K562 (cell line): ENCODE measurements around the gene IKZF4. TPM values are rescaled to one million over a fixed set of nuclear protein-coding genes. Genes with fewer than 3 reads are reported as not detected.

Experiments used
- ATF3 ChIP-seq, 2 experiments: fragments of 450-650 bp in 1 of 2; sonication (generic) in 1 of 2; formaldehyde crosslinking in 1 of 2; IDR thresholded peaks in 1 of 2; conservative IDR thresholded peaks in 1 of 2; 2 replicates each; pipeline versions ENCODE4 v1.6.1 to v1.8.1; 2016 to 2023; ENCODE audit warnings: mild to moderate bottlenecking in 2 of 2, moderate library complexity in 2 of 2, inconsistent platforms in 1 of 2, missing genetic modification reagents in 1 of 2
- DACH1 ChIP-seq: fragments of 450-650 bp; IDR thresholded peaks from 2 replicates; pipeline ENCODE4 v1.6.1; 2018; ENCODE audit not compliant: partially characterized antibody
- DNMT1 ChIP-seq: fragments of 450-650 bp; IDR thresholded peaks from 2 replicates; pipeline ENCODE4 v1.6.1; 2016; ENCODE audit warnings: antibody characterized with exemption, mild to moderate bottlenecking
- MBD1 ChIP-seq: fragments of 250-450 bp; sonication (Bioruptor Pico); IDR thresholded peaks from 2 replicates; pipeline ENCODE4 v1.8.0; 2022; ENCODE audit warnings: inconsistent platforms
- MECOM ChIP-seq: fragments of 250-450 bp; sonication (Bioruptor Pico); IDR thresholded peaks from 2 replicates; pipeline ENCODE4 v1.8.0; 2022; ENCODE audit warnings: inconsistent platforms
- MYC ChIP-seq, 2 experiments: fragments of 250-450 bp in 1 of 2; sonication (Bioruptor Pico) in 1 of 2; IDR thresholded peaks; 2 replicates each; pipeline versions ENCODE4 v1.5.1 to v1.6.1; 2012 to 2021; ENCODE audit warnings: low read depth in 2 of 2, borderline replicate concordance in 1 of 2, improper control_type of control experiment in 1 of 2, low read length in 1 of 2, mild to moderate bottlenecking in 1 of 2, moderate library complexity in 1 of 2
- NR4A1 ChIP-seq, 2 experiments: fragments of 250-450 bp in 1 of 2; fragments of 450-650 bp in 1 of 2; sonication (Bioruptor Pico) in 1 of 2; IDR thresholded peaks; 2 replicates each; pipeline versions ENCODE4 v1.4.0 to v1.6.1; 2016 to 2020; ENCODE audit warnings: mild to moderate bottlenecking in 2 of 2, missing compliant biosample characterization in 1 of 2, missing genetic modification characterization in 1 of 2, moderate library complexity in 1 of 2
- PRDM10 ChIP-seq: fragments of 450-650 bp; IDR thresholded peaks from 2 replicates; pipeline ENCODE4 v1.6.1; 2018; ENCODE audit not compliant: partially characterized antibody
- SRSF3 ChIP-seq: fragments of 200-400 bp; formaldehyde crosslinking; IDR thresholded peaks from 2 replicates; pipeline ENCODE4 v1.6.1; 2016; ENCODE audit warnings: mild to moderate bottlenecking, low read length, moderate library complexity; ENCODE audit not compliant: insufficient read depth
- TAF9B ChIP-seq: fragments of 450-650 bp; IDR thresholded peaks from 2 replicates; pipeline ENCODE4 v1.6.1; 2018; ENCODE audit warnings: mild to moderate bottlenecking; ENCODE audit not compliant: partially characterized antibody
- TCF7 ChIP-seq: sonication (generic); IDR thresholded peaks from 2 replicates; pipeline ENCODE4 v1.6.1; 2016; ENCODE audit warnings: antibody characterized with exemption, borderline replicate concordance
- ZBED1 ChIP-seq: IDR thresholded peaks from 2 replicates; pipeline ENCODE4 v1.6.1; 2014
- ZNF121 ChIP-seq: sonication (generic); formaldehyde crosslinking; conservative IDR thresholded peaks from 2 replicates; pipeline ENCODE4 v1.8.0; 2022; ENCODE audit warnings: missing genetic modification reagents
- polyA plus RNA-seq, 8 experiments: library from polyadenylated mRNA; depleted of rRNA in 4 of 8; stranded (reverse) in 5 of 8; unstranded in 3 of 8; fragments of >200 nt; fragmentation: Nextera tagmentation in 2 of 8; fragmentation: Illumina TruSeq in 1 of 8; extraction: Ambion mirVana in 2 of 8; extraction: Trizol in 1 of 8; gene quantifications; 2 replicates each; pipeline versions ENCODE4 v1.2.1 to v1.2.3, GENCODE V29; 2011 to 2014; ENCODE audit warnings: inconsistent platforms in 1 of 8, missing spikeins in 1 of 8
- total RNA-seq, 7 experiments: library from RNA; depleted of rRNA in 6 of 7; stranded (reverse); fragments of >200 nt in 6 of 7; fragmentation: Illumina TruSeq in 2 of 7; extraction: Trizol in 2 of 7; gene quantifications; 2 replicates each; pipeline versions ENCODE4 v1.2.1 to v1.2.3, GENCODE V29; 2011 to 2021; ENCODE audit warnings: low replicate concordance in 1 of 7
- TF ChIP-seq, protein P1 (sequence below): fragments of 450-650 bp; formaldehyde crosslinking; IDR thresholded peaks from 2 replicates; pipeline ENCODE4 v1.4.0; 2020; ENCODE audit warnings: mild to moderate bottlenecking, moderate library complexity
- TF ChIP-seq, protein P2 (sequence below): fragments of 250-450 bp; sonication (Bioruptor Pico); IDR thresholded peaks from 2 replicates; pipeline ENCODE4 v1.8.0; 2021; ENCODE audit warnings: mild to moderate bottlenecking, moderate library complexity

The IKZF4 gene
- total and polyA plus RNA-seq, 9 of the 15 experiments (the other 6 are each of a cell fraction or from before 2014, with no cell fraction given) = 1.9 to 16.3 (median 3.6) TPM

DNA sequence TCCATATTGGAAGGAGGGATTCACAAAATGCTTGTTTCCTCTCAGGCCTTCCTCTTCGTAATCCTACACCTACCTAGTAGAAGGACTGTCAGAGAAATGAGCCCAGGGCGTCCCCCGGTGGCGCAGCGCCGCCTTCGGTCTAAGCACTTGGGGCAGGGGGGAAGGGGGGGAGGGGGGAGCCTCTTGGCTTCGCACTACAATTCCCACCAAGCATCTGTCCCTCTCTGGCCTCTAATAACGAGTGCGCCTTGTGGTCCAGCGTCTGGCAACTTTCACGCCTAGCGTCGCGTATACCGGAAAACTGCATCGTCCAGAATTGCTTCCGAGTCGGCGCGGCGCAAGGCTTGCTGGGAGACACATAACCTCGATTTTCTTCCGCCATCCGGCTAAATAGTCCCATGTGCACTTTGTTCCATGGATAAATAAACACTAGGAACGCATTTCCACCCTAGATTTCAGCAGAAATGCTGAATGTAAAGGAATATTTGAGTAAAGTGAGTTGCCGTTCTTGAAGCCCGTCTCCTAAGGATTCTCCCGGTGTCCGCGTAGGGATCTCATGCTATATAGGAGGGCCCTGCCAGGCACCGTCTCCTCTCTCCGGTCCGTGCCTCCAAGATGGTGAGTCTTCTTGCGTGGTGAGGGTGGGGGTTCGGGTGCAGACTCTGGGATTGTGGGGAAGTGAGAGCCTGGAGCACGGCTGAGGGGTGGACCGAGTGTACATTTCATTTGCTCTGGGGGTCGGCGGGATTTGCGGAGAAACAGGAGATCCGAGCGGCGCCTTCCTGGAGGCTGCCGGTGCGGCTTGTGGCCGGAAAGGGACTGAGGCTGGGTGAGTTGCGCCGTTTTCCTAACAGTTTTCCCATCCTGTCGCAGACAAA is 20.9 kb downstream of the IKZF4 start, which contains the start of gene RPS26 (continued):
- TF ChIP-seq, protein P1, sequence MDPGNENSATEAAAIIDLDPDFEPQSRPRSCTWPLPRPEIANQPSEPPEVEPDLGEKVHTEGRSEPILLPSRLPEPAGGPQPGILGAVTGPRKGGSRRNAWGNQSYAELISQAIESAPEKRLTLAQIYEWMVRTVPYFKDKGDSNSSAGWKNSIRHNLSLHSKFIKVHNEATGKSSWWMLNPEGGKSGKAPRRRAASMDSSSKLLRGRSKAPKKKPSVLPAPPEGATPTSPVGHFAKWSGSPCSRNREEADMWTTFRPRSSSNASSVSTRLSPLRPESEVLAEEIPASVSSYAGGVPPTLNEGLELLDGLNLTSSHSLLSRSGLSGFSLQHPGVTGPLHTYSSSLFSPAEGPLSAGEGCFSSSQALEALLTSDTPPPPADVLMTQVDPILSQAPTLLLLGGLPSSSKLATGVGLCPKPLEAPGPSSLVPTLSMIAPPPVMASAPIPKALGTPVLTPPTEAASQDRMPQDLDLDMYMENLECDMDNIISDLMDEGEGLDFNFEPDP = no peak
- TF ChIP-seq DNMT1 (peak; percentile 92; the same call in 1 of the 2 replicates), NR4A1 (CRISPR knock-in tag; IDR thresholded peaks at IDR 0.05) (0 out of 2 replicates have a peak, but pooled peaks have one; percentile 5), NR4A1 (tag; IDR thresholded peaks at IDR 0.05) (peak; percentile 86), MECOM (CRISPR knock-in tag) (peak; percentile 61; the same call in 1 of the 2 replicates), SRSF3 (no peak), MYC (IDR thresholded peaks at IDR 0.05; ENCODE audit: low read depth, low read length) (peak; percentile 83), MYC (CRISPR knock-in tag; IDR thresholded peaks at IDR 0.05; ENCODE audit: borderline replicate concordance, low read depth) (peak; percentile 92; the same call in 1 of the 2 replicates), ZNF121 (CRISPR knock-in tag) (no peak), PRDM10 (peak; percentile 11), ZBED1 (0 out of 2 replicates have a peak, but pooled peaks have one; percentile 23), ATF3 (IDR thresholded peaks at IDR 0.05) (peak; percentile 81), ATF3 (CRISPR knock-in tag; conservative IDR thresholded peaks at IDR 0.05) (peak; percentile 56; the same call in 1 of the 2 replicates), DACH1 (no peak), MBD1 (CRISPR knock-in tag) (no peak), TCF7 (peak; percentile 65; the same call in 1 of the 2 replicates), TAF9B (peak; percentile 100)
- TF ChIP-seq, protein P2, sequence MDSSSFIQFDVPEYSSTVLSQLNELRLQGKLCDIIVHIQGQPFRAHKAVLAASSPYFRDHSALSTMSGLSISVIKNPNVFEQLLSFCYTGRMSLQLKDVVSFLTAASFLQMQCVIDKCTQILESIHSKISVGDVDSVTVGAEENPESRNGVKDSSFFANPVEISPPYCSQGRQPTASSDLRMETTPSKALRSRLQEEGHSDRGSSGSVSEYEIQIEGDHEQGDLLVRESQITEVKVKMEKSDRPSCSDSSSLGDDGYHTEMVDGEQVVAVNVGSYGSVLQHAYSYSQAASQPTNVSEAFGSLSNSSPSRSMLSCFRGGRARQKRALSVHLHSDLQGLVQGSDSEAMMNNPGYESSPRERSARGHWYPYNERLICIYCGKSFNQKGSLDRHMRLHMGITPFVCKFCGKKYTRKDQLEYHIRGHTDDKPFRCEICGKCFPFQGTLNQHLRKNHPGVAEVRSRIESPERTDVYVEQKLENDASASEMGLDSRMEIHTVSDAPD (CRISPR knock-in tag) = no peak
